WTC11 (cell line): Measurements from ENCODE around the gene RPL41. TPM values are rescaled to one million over a fixed set of nuclear protein-coding genes. Genes with fewer than 3 reads are reported as not detected.

Experiments used
- ATAC-seq: fragments of 200-7000 bp; cut with Tn5 transposase; 2 replicates; pipeline ENCODE4 v1.10.0; 2021; ENCODE audit warnings: mild to moderate bottlenecking, moderate library complexity
- CTCF ChIA-PET: fragments of 300-600 bp; sonication (Branson Sonifier 250); formaldehyde crosslinking; loops from one replicate; lab custom pipeline; 2021; ENCODE audit warnings: antibody characterized with exemption; lab: Charles Lee
- POLR2A ChIA-PET: fragments of 350-600 bp; sonication (Branson Sonifier 250); formaldehyde crosslinking; loops from one replicate; lab custom pipeline; 2021; ENCODE audit warnings: antibody characterized with exemption; lab: Charles Lee
- DNase-seq: peaks from one replicate; pipeline ENCODE4 v3.0.0; 2021; ENCODE audit warnings: low spot score
- H3K27ac Mint-ChIP-seq: 2 replicates; pipeline ENCODE4 v1.8.0; 2021; ENCODE audit warnings: mixed read lengths
- H3K27me3 Mint-ChIP-seq: 2 replicates; pipeline ENCODE4 v1.8.0; 2021; ENCODE audit warnings: low read depth, mild to moderate bottlenecking, moderate library complexity, mixed read lengths
- H3K36me3 Mint-ChIP-seq: 2 replicates; pipeline ENCODE4 v1.8.0; 2021; ENCODE audit warnings: mixed read lengths
- H3K4me1 Mint-ChIP-seq: 2 replicates; pipeline ENCODE4 v1.8.0; 2022; ENCODE audit warnings: mixed read lengths
- H3K4me3 Mint-ChIP-seq: 2 replicates; pipeline ENCODE4 v1.8.0; 2021; ENCODE audit warnings: mild to moderate bottlenecking, moderate library complexity, mixed read lengths
- H3K9me3 Mint-ChIP-seq: 2 replicates; pipeline ENCODE4 v1.8.0; 2021; ENCODE audit warnings: mixed read lengths
- ARID4B ChIP-seq: sonication (generic); formaldehyde crosslinking; IDR thresholded peaks from 2 replicates; pipeline ENCODE4 v1.8.0; 2023; ENCODE audit warnings: missing genetic modification reagents, mild to moderate bottlenecking, borderline replicate concordance
- ATF1 ChIP-seq: sonication (generic); formaldehyde crosslinking; IDR thresholded peaks from 2 replicates; pipeline ENCODE4 v1.8.1; 2023; ENCODE audit warnings: mild to moderate bottlenecking, moderate library complexity, missing genetic modification reagents
- EMX1 ChIP-seq: fragments of 250-450 bp; sonication (Bioruptor Pico); IDR thresholded peaks from 2 replicates; pipeline ENCODE4 v1.8.0; 2021; ENCODE audit warnings: mild to moderate bottlenecking
- FOXJ3 ChIP-seq: sonication (generic); formaldehyde crosslinking; IDR thresholded peaks from 2 replicates; pipeline ENCODE4 v1.9.0; 2021; ENCODE audit warnings: missing genetic modification reagents, mild to moderate bottlenecking, borderline replicate concordance
- GABPB1 ChIP-seq: sonication (generic); formaldehyde crosslinking; IDR thresholded peaks from 2 replicates; pipeline ENCODE4 v1.8.1; 2023; ENCODE audit warnings: mild to moderate bottlenecking, missing genetic modification reagents
- GRHL2 ChIP-seq: fragments of 250-450 bp; sonication (Bioruptor Pico); IDR thresholded peaks from 2 replicates; pipeline ENCODE4 v1.8.0; 2022; ENCODE audit warnings: mild to moderate bottlenecking, moderate library complexity; ENCODE audit not compliant: insufficient replicate concordance, severe bottlenecking
- HMGA2 ChIP-seq: fragments of 250-450 bp; sonication (Bioruptor Pico); IDR thresholded peaks from 2 replicates; pipeline ENCODE4 v1.4.0; 2021; ENCODE audit warnings: mild to moderate bottlenecking, moderate library complexity
- JAZF1 ChIP-seq: fragments of 250-450 bp; sonication (Bioruptor Pico); IDR thresholded peaks from 2 replicates; pipeline ENCODE4 v1.9.0; 2021; ENCODE audit warnings: moderate library complexity, mild to moderate bottlenecking, inconsistent platforms
- JUN ChIP-seq: sonication (generic); formaldehyde crosslinking; IDR thresholded peaks from 2 replicates; pipeline ENCODE4 v1.8.0; 2023; ENCODE audit warnings: mild to moderate bottlenecking, missing genetic modification reagents
- PREB ChIP-seq: sonication (generic); formaldehyde crosslinking; IDR thresholded peaks from 2 replicates; pipeline ENCODE4 v1.8.1; 2022; ENCODE audit warnings: mild to moderate bottlenecking, missing genetic modification reagents, moderate library complexity, borderline replicate concordance
- TEAD1 ChIP-seq: sonication (generic); formaldehyde crosslinking; IDR thresholded peaks from 2 replicates; pipeline ENCODE4 v1.8.0; 2022; ENCODE audit warnings: mild to moderate bottlenecking, missing genetic modification reagents
- ZNF416 ChIP-seq: fragments of 250-450 bp; sonication (Bioruptor Pico); IDR thresholded peaks from 2 replicates; pipeline ENCODE4 v1.9.0; 2021; ENCODE audit warnings: mild to moderate bottlenecking, inconsistent platforms
- ZSCAN18 ChIP-seq: fragments of 250-450 bp; sonication (Bioruptor Pico); IDR thresholded peaks from 2 replicates; pipeline ENCODE4 v2.1.2; 2022; ENCODE audit warnings: mild to moderate bottlenecking, moderate library complexity
- total RNA-seq: library from RNA; stranded (reverse); gene quantifications from 3 replicates; pipeline ENCODE4 v1.2.3, GENCODE V29; 2021
- TF ChIP-seq, protein P1 (sequence below): sonication (generic); formaldehyde crosslinking; IDR thresholded peaks from 2 replicates; pipeline ENCODE4 v1.8.1; 2022; ENCODE audit warnings: mild to moderate bottlenecking, moderate library complexity, missing genetic modification reagents
- TF ChIP-seq, protein P2 (sequence below): sonication (generic); formaldehyde crosslinking; IDR thresholded peaks from 2 replicates; pipeline ENCODE4 v1.8.1; 2023; ENCODE audit warnings: mild to moderate bottlenecking, missing genetic modification reagents, moderate library complexity

RPL41 gene
- total RNA-seq, 1 experiment from 2014 or later: 4,004 TPM

DNA sequence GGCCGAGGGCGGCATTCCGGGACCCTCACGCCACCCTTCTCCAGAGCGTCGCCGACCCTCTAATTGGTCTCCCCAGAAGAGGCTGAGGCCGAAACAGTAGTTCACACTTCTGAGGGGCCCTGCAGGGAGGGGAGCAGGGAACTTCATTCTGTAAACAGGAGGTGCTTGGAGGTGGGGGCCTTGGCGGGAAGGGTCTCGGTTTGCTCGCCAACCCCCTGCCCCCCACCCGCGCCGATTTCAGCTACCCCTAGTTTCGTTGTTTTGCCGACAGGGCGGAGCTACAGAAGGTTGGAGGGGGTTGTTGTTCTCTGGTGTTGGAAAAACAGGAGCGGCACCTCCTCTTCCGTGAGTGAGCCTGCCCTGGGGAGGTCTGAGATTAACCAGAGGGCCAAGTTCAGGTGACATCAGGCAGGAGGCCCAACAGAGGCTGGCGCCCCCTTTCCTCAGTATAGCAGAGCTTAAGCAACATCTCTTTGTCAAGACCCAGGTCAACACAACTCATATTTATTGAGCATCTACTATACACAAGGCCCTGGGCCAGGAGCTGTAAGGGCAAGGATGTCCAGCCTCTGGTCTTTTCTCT, 35.8 kb upstream of the RPL41 start (continued):
- TF ChIP-seq, protein P1, sequence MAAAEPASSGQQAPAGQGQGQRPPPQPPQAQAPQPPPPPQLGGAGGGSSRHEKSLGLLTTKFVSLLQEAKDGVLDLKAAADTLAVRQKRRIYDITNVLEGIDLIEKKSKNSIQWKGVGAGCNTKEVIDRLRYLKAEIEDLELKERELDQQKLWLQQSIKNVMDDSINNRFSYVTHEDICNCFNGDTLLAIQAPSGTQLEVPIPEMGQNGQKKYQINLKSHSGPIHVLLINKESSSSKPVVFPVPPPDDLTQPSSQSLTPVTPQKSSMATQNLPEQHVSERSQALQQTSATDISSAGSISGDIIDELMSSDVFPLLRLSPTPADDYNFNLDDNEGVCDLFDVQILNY (CRISPR knock-in tag): peak; percentile 41; the same call in 1 of the 2 replicates
- TF ChIP-seq, all 79 proteins: peak for 8

- ChIA-PET CTCF (interaction anchor here (0.8 to 2.6 kb wide), 7 partner anchors 11 to 108 kb away, joined by 3 to 16 read pairs (median 4); partner anchors contain the start of genes ESYT1, PA2G4, RAB5B and SMARCC2), POLR2A (interaction anchor here (0.8 to 2.9 kb wide), 7 partner anchors 23 to 78 kb away, joined by 3 to 34 read pairs (median 3); partner anchors contain the start of genes ESYT1 and PA2G4)
- H3K27me3 Mint-ChIP-seq: no peaks in the 10 kb centered on the region
- H3K36me3 Mint-ChIP-seq: peaks cover 24% of the 10 kb centered on the region
- H3K27ac Mint-ChIP-seq: peak overlapping the region; percentile 96
- peak overlapping the region; percentile 89 for H3K4me3 Mint-ChIP-seq
- no peaks in the 10 kb centered on the region for H3K9me3 Mint-ChIP-seq
- DNase-seq: peak; percentile 14
- no peak for TF ChIP-seq ATF1 (CRISPR knock-in tag)
- TF ChIP-seq GABPB1 (CRISPR knock-in tag): peak; percentile 89
- H3K4me1 Mint-ChIP-seq: peaks cover 23% of the 10 kb centered on the region
- ATAC-seq: no peak
These were observed 34.8 kb upstream of the RPL41 start for GRCh38 chr12:56081393-56082347.

GRCh38 chr12:56082382-56082781, 34.1 kb upstream of the RPL41 start:
- DNase-seq: no peak
- Mint-ChIP-seq H3K27ac (no peak overlapping the region), H3K4me1 (peaks cover 23% of the 10 kb centered on the region), H3K4me3 (no peak overlapping the region)
- TF ChIP-seq ZNF416 (no peak), TEAD1 (CRISPR knock-in tag) (no peak), JUN (CRISPR knock-in tag) (no peak), PREB (CRISPR knock-in tag) (no peak), JAZF1 (CRISPR knock-in tag) (no peak), GRHL2 (no peak), EMX1 (CRISPR knock-in tag) (no peak), ZSCAN18 (CRISPR knock-in tag) (no peak), ARID4B (no peak), FOXJ3 (CRISPR knock-in tag) (no peak), HMGA2 (no peak)
- TF ChIP-seq, protein P2, sequence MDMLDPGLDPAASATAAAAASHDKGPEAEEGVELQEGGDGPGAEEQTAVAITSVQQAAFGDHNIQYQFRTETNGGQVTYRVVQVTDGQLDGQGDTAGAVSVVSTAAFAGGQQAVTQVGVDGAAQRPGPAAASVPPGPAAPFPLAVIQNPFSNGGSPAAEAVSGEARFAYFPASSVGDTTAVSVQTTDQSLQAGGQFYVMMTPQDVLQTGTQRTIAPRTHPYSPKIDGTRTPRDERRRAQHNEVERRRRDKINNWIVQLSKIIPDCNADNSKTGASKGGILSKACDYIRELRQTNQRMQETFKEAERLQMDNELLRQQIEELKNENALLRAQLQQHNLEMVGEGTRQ (CRISPR knock-in tag): no peak
- TF ChIP-seq, protein P1 (CRISPR knock-in tag): no peak
- TF ChIP-seq, all 79 proteins: peak for 0
- H3K9me3 Mint-ChIP-seq: no peaks in the 10 kb centered on the region
- H3K36me3 Mint-ChIP-seq: peaks cover 26% of the 10 kb centered on the region
- no peaks in the 10 kb centered on the region for H3K27me3 Mint-ChIP-seq
- ATAC-seq: no peak
- CTCF ChIA-PET: interaction anchor here (1.4 kb wide), 1 partner anchor 36 kb away, joined by 4 read pairs; no protein-coding TSS in a partner anchor
- POLR2A ChIA-PET: no interaction called here
